ENCODE data around the gene METTL27.
"Not testable (repeated sequence)": the region's sequence is repeated elsewhere in the genome, so short reads cannot be mapped to it uniquely, and the experiment has no call there.

METTL27 gene

GRCh38 chr7:73838642-73839041, 3.7 kb downstream of the METTL27 start:
- DNase-seq = no peak

DNA sequence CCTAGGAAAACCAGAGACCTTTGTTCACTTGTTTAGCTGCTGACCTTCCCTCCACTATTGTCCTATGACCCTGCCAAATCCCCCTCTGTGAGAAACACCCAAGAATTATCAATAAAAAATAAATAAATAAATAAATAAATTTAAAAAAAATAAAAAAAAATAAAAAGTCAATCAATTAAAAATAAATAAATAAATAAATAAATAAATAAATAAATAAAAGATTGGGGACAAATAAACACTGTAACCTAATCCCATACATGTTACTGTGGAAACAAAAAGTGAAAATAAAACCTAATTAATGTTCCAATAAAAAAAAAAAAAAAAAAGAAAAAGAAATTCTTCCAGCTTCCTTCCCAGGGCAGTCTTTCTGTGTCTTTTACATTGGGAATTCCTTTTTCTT, 5.1 kb downstream of the METTL27 start:
- not testable (repeated sequence) for DNase-seq

DNA sequence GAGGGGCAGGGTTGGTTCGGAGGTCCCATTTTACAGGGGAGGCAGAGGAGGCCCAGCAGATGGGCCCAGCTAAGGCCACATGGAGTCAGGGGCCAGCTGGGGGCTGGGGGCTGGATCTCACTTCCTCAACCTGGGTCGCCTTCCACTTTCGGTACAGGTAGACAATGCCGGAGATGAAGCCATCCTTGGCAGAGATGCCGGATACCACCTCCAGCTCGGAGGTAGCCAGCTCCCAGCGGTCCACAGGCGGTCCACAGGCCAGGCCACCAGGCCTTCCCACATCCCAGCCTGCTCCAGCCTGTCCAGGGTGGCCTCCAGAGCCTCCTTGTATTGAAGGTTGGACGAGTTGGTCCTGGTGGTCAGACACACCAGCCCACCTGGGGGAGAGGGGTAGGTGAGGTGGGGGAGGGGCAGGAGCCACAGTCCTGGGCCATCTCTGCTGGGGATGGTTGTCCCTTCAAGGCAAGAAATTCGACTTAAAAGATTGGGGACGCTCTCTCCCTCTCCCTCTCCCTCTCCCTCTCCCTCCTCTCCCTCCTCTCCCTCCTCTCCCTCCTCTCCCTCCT, 7.6 kb downstream of the METTL27 start:
- DNase-seq = no peak

DNA sequence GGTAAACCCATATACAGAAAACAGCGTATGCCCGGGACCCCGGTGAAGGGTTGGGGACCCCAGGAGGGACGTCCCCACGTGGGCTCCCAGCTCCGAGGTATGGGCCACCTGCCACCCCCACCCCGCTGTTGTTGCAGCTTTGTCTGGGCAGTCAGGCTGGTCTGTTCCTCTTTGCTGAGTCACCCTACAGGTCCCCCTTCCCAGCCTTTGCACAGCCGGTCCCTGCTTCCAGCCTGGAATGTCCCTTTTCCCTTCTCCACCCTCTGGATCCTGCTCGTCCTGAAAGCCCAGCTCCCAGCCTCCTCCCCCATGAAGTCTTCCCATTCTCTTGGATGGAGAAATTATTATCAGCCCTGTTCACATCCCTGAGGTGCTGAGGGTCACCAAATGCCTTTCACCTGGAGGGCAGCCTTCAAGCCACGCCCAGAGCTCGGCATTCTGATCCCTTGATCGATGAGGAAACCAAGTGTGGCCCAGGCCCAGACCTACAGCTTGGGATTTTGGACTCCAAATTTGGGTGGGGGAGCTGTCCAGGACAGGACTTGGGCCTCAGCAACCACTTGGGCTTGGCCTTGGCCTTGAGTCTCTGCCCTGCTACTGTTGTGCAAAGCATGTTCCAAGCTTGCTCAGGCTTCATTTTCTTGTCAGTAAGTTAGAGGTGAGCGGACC, 8.9 kb downstream of the METTL27 start:
- DNase-seq = no peak

DNA sequence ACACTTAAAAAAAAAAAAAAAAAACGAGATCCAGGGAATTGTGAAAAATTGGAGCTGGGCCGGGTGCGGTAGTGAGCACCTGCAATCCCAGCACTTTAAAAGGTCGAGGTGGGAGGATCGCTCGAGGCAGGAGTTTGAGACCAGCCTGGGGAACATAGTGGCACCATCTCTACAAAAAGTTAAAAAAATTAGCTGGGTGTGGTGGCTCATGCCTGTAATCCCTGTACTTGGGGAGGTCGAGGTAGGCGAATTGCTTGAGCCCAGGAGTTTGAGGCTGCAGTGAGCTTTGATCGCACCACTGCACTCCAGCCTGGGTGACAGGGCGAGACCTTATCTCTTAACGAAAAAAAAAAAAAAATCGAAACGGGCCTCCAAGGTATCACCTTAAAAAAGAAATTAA, 9.5 kb downstream of the METTL27 start:
- DNase-seq = no peak

DNA sequence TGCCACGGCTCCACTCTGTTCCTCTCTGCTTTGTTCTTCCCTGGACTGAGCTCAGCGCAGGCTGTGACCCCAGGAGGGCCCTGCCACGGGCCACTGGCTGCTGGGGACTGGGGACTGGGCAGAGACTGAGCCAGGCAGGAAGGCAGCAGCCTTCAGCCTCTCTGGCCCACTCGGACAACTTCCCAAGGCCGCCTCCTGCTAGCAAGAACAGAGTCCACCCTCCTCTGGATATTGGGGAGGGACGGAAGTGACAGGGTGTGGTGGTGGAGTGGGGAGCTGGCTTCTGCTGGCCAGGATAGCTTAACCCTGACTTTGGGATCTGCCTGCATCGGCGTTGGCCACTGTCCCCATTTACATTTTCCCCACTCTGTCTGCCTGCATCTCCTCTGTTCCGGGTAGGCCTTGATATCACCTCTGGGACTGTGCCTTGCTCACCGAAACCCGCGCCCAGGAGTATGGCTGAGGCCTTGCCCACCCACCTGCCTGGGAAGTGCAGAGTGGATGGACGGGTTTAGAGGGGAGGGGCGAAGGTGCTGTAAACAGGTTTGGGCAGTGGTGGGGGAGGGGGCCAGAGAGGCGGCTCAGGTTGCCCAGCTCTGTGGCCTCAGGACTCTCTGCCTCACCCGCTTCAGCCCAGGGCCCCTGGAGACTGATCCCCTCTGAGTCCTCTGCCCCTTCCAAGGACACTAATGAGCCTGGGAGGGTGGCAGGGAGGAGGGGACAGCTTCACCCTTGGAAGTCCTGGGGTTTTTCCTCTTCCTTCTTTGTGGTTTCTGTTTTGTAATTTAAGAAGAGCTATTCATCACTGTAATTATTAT, 10.3 kb downstream of the METTL27 start:
- DNase-seq = no peak

- no peak for DNase-seq
Measured at GRCh38 chr7:73831584-73831833, 10.8 kb downstream of the METTL27 start.

- no peak for DNase-seq
Measured at GRCh38 chr7:73830681-73831583, 11.4 kb downstream of the METTL27 start, which contains the start of gene CLDN4. TSS of gene CLDN4 (plus strand) at chr7:73830996. CDS start at chr7:73831202, 206 bp downstream.

- no peak for DNase-seq
Measured at GRCh38 chr7:73829921-73830680, 12.2 kb downstream of the METTL27 start.

- DNase-seq = no peak
Measured at GRCh38 chr7:73829505-73829904, 12.8 kb downstream of the METTL27 start.

DNA sequence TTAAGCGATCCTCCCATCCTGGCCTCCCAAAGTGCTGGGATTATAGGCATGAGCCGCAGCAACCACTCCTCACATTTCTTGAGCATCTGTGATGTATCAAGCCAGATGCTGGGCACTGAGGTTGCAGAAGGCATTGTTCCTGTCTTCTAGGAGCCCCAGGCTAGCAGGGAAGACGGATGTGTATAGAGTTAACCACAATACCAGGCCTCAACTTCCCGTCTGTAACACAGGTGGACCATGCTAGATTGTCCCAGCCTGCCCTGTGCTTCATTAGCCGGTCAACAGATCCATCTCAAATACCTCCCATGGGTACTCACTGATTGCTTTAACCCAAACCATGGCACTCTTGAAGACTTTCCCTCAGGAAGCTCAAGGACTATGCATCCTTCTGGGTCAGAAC, 13.3 kb downstream of the METTL27 start:
- no peak for DNase-seq

- DNase-seq = peak; percentile 23
Measured at GRCh38 chr7:73828107-73828803, 14.1 kb downstream of the METTL27 start.

GRCh38 chr7:73827567-73828106, 14.7 kb downstream of the METTL27 start:
- DNase-seq = no peak

DNA sequence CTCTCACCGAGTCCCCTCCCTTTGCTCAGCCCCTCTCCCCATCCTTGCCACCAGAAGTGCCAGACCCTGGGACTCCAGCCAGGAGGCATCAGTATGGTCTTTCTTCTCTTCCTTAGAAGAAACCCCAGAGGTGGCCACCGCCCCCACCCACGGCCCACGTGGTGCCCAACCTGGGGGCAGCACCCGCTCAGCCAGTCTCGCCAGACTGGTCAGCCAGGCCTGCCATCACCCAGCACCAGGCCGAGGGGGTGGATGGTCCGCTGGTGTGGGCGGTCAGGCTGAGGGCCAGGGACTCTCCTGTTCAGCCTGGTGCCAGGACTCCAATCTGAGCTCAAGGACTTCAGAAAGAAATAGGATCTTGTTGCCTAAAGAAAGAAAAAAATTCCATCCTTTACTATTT, 17.3 kb downstream of the METTL27 start:
- DNase-seq = no peak

DNA sequence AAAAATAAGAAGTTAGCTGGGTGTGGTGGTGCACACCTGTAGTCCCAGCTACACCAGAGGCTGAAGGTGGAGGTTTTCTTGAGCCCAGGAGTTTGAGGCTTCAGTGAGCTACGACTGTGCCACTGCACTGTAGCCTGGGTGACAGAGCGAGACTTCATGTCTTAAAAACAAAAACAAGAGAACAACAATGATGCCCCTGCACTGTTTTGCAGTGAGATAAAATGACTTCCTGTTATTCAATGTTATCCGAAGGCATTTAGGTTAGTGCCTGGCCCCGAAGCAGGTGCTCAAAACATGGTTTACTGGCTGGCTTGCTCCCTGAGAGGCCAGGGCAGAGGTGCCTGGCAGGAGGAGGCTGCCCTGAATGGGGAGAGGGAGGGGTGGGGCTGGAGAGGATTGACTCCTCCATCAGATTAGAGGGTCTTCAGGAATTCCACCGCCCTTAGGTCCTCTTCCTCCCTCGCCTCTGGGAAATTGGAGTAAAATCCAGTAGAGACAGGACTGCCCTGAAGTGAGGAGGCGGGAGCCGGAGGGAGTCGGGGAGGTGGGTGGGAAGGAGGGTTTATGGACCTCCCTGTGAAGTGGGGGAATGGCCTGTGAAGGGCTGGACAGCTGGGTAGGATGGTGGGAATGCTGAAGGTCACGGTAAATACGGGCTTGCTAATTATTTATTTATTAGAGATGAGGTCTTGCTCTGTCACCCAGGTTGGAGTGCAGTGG, 18.3 kb downstream of the METTL27 start:
- no peak for DNase-seq

DNA sequence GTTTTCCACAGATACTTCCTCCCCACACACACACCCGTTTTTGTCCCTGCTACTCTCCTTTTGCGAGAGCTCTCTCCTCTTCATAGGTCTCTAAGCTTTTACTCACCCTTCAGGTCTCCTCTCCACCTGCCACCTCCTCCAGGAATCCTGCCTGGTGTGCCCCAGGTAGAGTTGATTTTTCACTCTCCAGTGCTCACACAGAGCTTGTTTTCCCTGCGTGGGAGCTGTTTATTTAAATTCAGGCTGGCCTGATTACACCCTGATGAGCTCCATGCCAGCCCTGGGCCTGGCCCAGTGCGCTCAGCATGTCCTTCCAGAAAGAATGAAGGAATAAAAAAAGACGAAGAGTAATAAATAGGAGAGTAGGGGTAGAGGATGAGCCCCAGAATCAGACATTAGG, 19.1 kb downstream of the METTL27 start:
- DNase-seq = no peak

DNA sequence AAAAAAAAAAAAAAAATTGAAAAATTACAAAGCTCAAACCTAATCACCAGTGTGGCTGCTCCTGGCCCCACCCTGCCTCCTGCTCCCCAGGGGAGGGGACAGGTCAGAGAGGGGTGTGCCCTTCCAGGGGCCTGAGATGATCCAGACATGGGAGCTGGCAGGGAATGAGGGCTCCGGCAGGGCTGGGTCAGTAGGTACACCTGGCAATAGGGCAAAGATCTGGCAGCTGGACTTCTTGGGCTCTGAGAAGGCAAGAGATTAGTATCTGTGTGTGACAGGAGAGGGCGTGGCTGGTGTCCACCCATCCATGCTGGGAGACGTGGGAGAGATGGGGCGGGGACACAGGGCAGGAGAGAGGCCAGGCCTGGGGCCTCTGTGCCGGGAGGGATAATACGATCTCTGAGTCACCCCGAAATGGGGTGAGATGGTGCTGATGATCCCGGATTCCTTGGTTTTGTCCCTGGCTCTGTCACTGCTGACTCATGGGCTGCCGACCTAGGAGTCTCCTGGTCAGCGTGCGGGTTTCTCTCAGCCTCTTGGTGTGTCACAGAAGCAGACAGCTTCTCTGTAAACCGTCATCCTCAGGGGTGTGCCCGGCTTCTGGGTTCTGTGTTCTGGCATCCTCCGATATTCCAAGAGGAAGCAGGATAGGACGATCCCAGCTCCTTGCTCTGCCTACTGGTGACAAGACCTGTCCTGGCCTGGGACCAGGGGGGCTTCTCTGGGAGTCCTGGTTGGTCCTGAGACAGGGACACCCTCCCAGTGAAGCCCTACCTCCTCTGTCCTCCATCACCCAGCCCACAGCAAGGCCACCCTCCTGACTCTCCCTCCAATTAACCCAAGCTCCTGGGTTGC, 19.8 kb downstream of the METTL27 start:
- no peak for DNase-seq

DNA sequence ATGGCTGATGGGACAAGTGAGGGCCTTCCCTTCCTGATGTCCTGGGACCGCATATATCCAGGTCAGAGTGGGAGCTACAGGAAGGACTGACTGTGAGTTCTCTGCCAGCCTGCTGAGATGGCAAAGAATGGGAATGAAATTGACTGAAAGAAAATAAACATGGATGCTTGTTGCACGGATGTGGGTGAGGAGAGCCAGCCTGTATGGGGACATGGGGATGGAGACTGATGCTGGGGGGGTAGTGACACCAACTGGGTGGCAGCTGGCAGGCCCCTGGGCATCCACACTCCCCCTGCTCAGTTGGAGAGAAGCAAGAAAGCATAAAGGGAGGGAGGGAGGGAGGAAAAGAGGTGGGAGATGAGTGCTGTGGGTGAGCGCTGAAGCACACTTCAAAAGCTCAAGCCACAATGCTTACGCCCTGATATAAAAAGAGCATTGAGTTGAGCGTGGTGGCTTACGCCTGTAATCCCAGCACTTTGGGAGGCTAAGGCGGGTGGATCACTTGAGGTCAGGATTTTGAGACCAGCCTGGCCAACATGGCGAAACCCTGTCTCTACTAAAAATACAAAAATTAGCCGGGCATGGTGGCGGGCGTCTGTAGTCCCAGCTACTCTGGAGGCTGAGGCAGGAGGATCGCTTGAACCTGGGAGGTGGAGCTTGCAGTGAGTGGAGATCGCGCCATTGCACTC, 20.6 kb downstream of the METTL27 start:
- not testable (repeated sequence) for DNase-seq

GRCh38 chr7:73820013-73820412, 22.3 kb downstream of the METTL27 start:
- DNase-seq = no peak
